WTC11 (cell line): ENCODE data around the gene ZNF556. TPM values are rescaled to one million over a fixed set of nuclear protein-coding genes. Genes with fewer than 3 reads are reported as not detected.
A peak's percentile ranks its signal among the peaks of the same experiment; 100 is the strongest.

Experiments used
- ATAC-seq: fragments of 200-7000 bp; cut with Tn5 transposase; 2 replicates; pipeline ENCODE4 v1.10.0; 2021; ENCODE audit warnings: mild to moderate bottlenecking, moderate library complexity
- CTCF ChIA-PET: fragments of 300-600 bp; sonication (Branson Sonifier 250); formaldehyde crosslinking; loops from one replicate; lab custom pipeline; 2021; ENCODE audit warnings: antibody characterized with exemption; lab: Charles Lee
- POLR2A ChIA-PET: fragments of 350-600 bp; sonication (Branson Sonifier 250); formaldehyde crosslinking; loops from one replicate; lab custom pipeline; 2021; ENCODE audit warnings: antibody characterized with exemption; lab: Charles Lee
- DNase-seq: peaks from one replicate; pipeline ENCODE4 v3.0.0; 2021; ENCODE audit warnings: low spot score
- H3K27ac Mint-ChIP-seq: 2 replicates; pipeline ENCODE4 v1.8.0; 2021; ENCODE audit warnings: mixed read lengths
- H3K27me3 Mint-ChIP-seq: 2 replicates; pipeline ENCODE4 v1.8.0; 2021; ENCODE audit warnings: low read depth, mild to moderate bottlenecking, moderate library complexity, mixed read lengths
- H3K36me3 Mint-ChIP-seq: 2 replicates; pipeline ENCODE4 v1.8.0; 2021; ENCODE audit warnings: mixed read lengths
- H3K4me1 Mint-ChIP-seq: 2 replicates; pipeline ENCODE4 v1.8.0; 2022; ENCODE audit warnings: mixed read lengths
- H3K4me3 Mint-ChIP-seq: 2 replicates; pipeline ENCODE4 v1.8.0; 2021; ENCODE audit warnings: mild to moderate bottlenecking, moderate library complexity, mixed read lengths
- H3K9me3 Mint-ChIP-seq: 2 replicates; pipeline ENCODE4 v1.8.0; 2021; ENCODE audit warnings: mixed read lengths
- AFF4 ChIP-seq: sonication (generic); formaldehyde crosslinking; IDR thresholded peaks from 2 replicates; pipeline ENCODE4 v1.8.1; 2023; ENCODE audit warnings: mild to moderate bottlenecking, missing genetic modification reagents, borderline replicate concordance
- CREM ChIP-seq: sonication (generic); formaldehyde crosslinking; IDR thresholded peaks from 2 replicates; pipeline ENCODE4 v1.8.1; 2022; ENCODE audit warnings: mild to moderate bottlenecking, missing genetic modification reagents, moderate library complexity
- CTCF ChIP-seq: fragments of 200-600 bp; IDR thresholded peaks from 2 replicates; pipeline ENCODE4 v1.8.0; 2022; ENCODE audit warnings: antibody characterized with exemption
- E2F1 ChIP-seq: sonication (generic); formaldehyde crosslinking; IDR thresholded peaks from 2 replicates; pipeline ENCODE4 v1.8.0; 2022; ENCODE audit warnings: mild to moderate bottlenecking, missing genetic modification reagents
- E2F4 ChIP-seq: sonication (generic); formaldehyde crosslinking; IDR thresholded peaks from 2 replicates; pipeline ENCODE4 v1.8.1; 2022; ENCODE audit warnings: low read depth, mild to moderate bottlenecking, moderate library complexity, missing genetic modification reagents, borderline replicate concordance
- FOXK1 ChIP-seq: sonication (generic); formaldehyde crosslinking; IDR thresholded peaks from 2 replicates; pipeline ENCODE4 v1.8.0; 2022; ENCODE audit warnings: mild to moderate bottlenecking, moderate library complexity, missing genetic modification reagents
- MXD4 ChIP-seq: fragments of 250-450 bp; sonication (Bioruptor Pico); IDR thresholded peaks from 2 replicates; pipeline ENCODE4 v1.8.0; 2021; ENCODE audit warnings: mild to moderate bottlenecking, moderate library complexity, borderline replicate concordance
- NFYB ChIP-seq: sonication (generic); formaldehyde crosslinking; conservative IDR thresholded peaks from 2 replicates; pipeline ENCODE4 v1.8.0; 2022; ENCODE audit warnings: low read depth, missing genetic modification reagents
- SMAD4 ChIP-seq: sonication (generic); formaldehyde crosslinking; IDR thresholded peaks from 2 replicates; pipeline ENCODE4 v1.8.0; 2022; ENCODE audit warnings: mild to moderate bottlenecking, missing genetic modification reagents
- TCF7 ChIP-seq: sonication (generic); formaldehyde crosslinking; IDR thresholded peaks from 2 replicates; pipeline ENCODE4 v1.8.0; 2022; ENCODE audit warnings: mild to moderate bottlenecking, low read depth, missing genetic modification reagents, moderate library complexity
- TEAD4 ChIP-seq: sonication (generic); formaldehyde crosslinking; IDR thresholded peaks from 2 replicates; pipeline ENCODE4 v1.8.0; 2022; ENCODE audit warnings: mild to moderate bottlenecking, missing genetic modification reagents
- total RNA-seq: library from RNA; stranded (reverse); gene quantifications from 3 replicates; pipeline ENCODE4 v1.2.3, GENCODE V29; 2021
- TF ChIP-seq, protein P1 (sequence below): sonication (generic); formaldehyde crosslinking; conservative IDR thresholded peaks from 2 replicates; pipeline ENCODE4 v1.8.1; 2023; ENCODE audit warnings: mild to moderate bottlenecking, low read depth, missing genetic modification reagents, moderate library complexity

ZNF556 gene
- total RNA-seq, 1 experiment from 2014 or later = 0.11 TPM

GRCh38 chr19:2883686-2884439 lies 16.7 kb downstream of the ZNF556 start:
- CTCF ChIA-PET = interaction anchor here (1.2 kb wide), 1 partner anchor 67 kb away, joined by 3 read pairs; no protein-coding TSS in a partner anchor
- H3K4me1 Mint-ChIP-seq = peaks cover 8% of the 10 kb centered on the region
- DNase-seq = no peak

GRCh38 chr19:2885736-2886135 lies 18.6 kb downstream of the ZNF556 start:
- no peaks in the 10 kb centered on the region for H3K27me3 Mint-ChIP-seq
- H3K4me1 Mint-ChIP-seq = peaks cover 8% of the 10 kb centered on the region
- H3K36me3 Mint-ChIP-seq = 0 out of 2 replicates have a peak, but pooled peaks cover 2% of the 10 kb centered on the region
- no peak for TF ChIP-seq TEAD4 (CRISPR knock-in tag)
- TF ChIP-seq AFF4 = no peak
- TF ChIP-seq E2F1 (CRISPR knock-in tag) = no peak
- TF ChIP-seq FOXK1 (CRISPR knock-in tag) = no peak
- no peak for ATAC-seq
- no peak overlapping the region for H3K4me3 Mint-ChIP-seq
- peaks cover 15% of the 10 kb centered on the region for H3K9me3 Mint-ChIP-seq
- no peak overlapping the region for H3K27ac Mint-ChIP-seq
- CTCF ChIA-PET = no interaction called here
- no peak for DNase-seq
- POLR2A ChIA-PET = no interaction called here

More at GRCh38 chr19:2883686-2884439, 16.7 kb downstream of the ZNF556 start:
- ATAC-seq = no peak
- Mint-ChIP-seq H3K9me3 (peaks cover 23% of the 10 kb centered on the region), H3K36me3 (peaks cover 6% of the 10 kb centered on the region; the same call in 1 of the 2 replicates), H3K27me3 (no peaks in the 10 kb centered on the region; the same call in 1 of the 2 replicates), H3K27ac (no peak overlapping the region), H3K4me3 (no peak overlapping the region)
- TF ChIP-seq NFYB = 0 out of 2 replicates have a peak, but pooled peaks have one; percentile 22
- no peak for TF ChIP-seq FOXK1 (CRISPR knock-in tag)
- POLR2A ChIA-PET = no interaction called here

GRCh38 chr19:2887391-2887914 lies 20.3 kb downstream of the ZNF556 start:
- Mint-ChIP-seq H3K9me3 (peaks cover 15% of the 10 kb centered on the region), H3K36me3 (0 out of 2 replicates have a peak, but pooled peaks cover 2% of the 10 kb centered on the region), H3K27me3 (no peaks in the 10 kb centered on the region; the same call in 1 of the 2 replicates), H3K4me1 (peaks cover 8% of the 10 kb centered on the region), H3K4me3 (no peak overlapping the region), H3K27ac (peak overlapping the region; percentile 28)
- DNase-seq (no peak), ATAC-seq (peak; percentile 95)
- ChIA-PET CTCF (interaction anchor here (0.6 to 2.6 kb wide), 47 partner anchors 10 to 1007 kb away, joined by 3 to 39 read pairs (median 4); partner anchors contain the start of genes GNG7, SLC39A3, ZNF554 and ZNF555), POLR2A (interaction anchor here (0.5 to 0.6 kb wide), 4 partner anchors 13 to 360 kb away, joined by 3 to 4 read pairs (median 3); partner anchors contain the start of gene ZNF57)
- TF ChIP-seq CTCF = peak; percentile 25
- TF ChIP-seq SMAD4 (CRISPR knock-in tag) = no peak

GRCh38 chr19:2888731-2889224 lies 21.6 kb downstream of the ZNF556 start:
- peaks cover 3% of the 10 kb centered on the region; the same call in 1 of the 2 replicates for H3K27me3 Mint-ChIP-seq
- ChIA-PET POLR2A (interaction anchor here (0.6 kb wide), 1 partner anchor 38 kb away, joined by 3 read pairs; no protein-coding TSS in a partner anchor), CTCF (interaction anchor here (1.3 to 2.6 kb wide), 7 partner anchors 20 to 275 kb away, joined by 4 to 39 read pairs (median 8); partner anchors contain the start of gene ZNF554)
- DNase-seq = peak; percentile 40
- no peaks in the 10 kb centered on the region for H3K36me3 Mint-ChIP-seq
- ATAC-seq = 0 out of 2 replicates have a peak, but pooled peaks have one; percentile 34
- H3K27ac Mint-ChIP-seq = no peak overlapping the region
- H3K4me1 Mint-ChIP-seq = peaks cover 8% of the 10 kb centered on the region
- no peak overlapping the region for H3K4me3 Mint-ChIP-seq
- H3K9me3 Mint-ChIP-seq = peaks cover 6% of the 10 kb centered on the region
- no peak for TF ChIP-seq TEAD4 (CRISPR knock-in tag)
- TF ChIP-seq E2F4 (CRISPR knock-in tag) = no peak
- TF ChIP-seq MXD4 (CRISPR knock-in tag) = no peak
- no peak for TF ChIP-seq CREM
- TF ChIP-seq, protein P1, sequence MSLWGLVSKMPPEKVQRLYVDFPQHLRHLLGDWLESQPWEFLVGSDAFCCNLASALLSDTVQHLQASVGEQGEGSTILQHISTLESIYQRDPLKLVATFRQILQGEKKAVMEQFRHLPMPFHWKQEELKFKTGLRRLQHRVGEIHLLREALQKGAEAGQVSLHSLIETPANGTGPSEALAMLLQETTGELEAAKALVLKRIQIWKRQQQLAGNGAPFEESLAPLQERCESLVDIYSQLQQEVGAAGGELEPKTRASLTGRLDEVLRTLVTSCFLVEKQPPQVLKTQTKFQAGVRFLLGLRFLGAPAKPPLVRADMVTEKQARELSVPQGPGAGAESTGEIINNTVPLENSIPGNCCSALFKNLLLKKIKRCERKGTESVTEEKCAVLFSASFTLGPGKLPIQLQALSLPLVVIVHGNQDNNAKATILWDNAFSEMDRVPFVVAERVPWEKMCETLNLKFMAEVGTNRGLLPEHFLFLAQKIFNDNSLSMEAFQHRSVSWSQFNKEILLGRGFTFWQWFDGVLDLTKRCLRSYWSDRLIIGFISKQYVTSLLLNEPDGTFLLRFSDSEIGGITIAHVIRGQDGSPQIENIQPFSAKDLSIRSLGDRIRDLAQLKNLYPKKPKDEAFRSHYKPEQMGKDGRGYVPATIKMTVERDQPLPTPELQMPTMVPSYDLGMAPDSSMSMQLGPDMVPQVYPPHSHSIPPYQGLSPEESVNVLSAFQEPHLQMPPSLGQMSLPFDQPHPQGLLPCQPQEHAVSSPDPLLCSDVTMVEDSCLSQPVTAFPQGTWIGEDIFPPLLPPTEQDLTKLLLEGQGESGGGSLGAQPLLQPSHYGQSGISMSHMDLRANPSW (CRISPR knock-in tag) = no peak
- no peak for TF ChIP-seq TCF7
